ENCODE data around the gene GLTP.
"Not testable (repeated sequence)": the region's sequence is repeated elsewhere in the genome, so short reads cannot be mapped to it uniquely, and the experiment has no call there.

The GLTP gene

GRCh38 chr12:109902891-109903418, 22.6 kb upstream of the GLTP start:
- DNase-seq (ENCODE audit: low read depth) = no peak

DNA sequence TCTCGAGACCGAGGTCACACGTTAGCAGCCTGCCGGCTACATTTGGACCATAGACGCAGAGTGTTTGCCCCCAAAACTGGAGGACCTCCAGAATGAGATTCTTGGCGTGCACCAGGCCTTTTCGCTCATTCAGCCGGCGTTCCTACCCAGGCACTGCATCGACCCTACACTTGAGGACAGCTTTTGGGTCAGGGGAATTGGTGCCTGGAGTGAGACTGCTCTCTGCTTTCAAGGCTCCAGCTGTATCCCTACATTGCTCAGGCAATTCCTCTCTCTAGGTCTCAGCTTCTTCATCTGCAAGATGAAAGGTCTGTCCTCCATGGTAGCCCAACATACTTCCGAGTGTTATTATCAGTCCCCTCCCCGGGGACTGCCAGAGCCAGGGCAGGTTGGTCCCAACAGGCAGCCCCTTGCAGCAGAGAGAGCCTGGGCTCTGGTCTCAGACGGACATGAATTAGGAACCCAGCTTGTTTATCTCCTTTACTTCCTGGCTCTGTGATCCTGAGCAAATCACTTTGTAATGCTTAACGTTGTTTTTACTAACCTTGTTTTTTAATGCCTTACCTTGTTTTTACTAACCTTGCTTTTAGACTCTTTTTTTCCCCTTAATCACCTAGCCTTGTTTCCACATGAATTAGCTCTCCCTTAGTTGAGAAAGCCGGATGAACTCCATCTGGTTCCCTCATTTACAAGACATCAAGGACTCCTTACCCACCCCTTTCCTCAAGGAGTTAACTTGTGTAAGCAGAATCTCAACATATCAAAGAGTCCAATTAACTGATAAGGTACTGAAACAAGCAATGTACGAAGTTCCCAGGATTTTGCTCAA, 20.6 kb upstream of the GLTP start:
- DNase-seq (ENCODE audit: low read depth) = no peak

DNA sequence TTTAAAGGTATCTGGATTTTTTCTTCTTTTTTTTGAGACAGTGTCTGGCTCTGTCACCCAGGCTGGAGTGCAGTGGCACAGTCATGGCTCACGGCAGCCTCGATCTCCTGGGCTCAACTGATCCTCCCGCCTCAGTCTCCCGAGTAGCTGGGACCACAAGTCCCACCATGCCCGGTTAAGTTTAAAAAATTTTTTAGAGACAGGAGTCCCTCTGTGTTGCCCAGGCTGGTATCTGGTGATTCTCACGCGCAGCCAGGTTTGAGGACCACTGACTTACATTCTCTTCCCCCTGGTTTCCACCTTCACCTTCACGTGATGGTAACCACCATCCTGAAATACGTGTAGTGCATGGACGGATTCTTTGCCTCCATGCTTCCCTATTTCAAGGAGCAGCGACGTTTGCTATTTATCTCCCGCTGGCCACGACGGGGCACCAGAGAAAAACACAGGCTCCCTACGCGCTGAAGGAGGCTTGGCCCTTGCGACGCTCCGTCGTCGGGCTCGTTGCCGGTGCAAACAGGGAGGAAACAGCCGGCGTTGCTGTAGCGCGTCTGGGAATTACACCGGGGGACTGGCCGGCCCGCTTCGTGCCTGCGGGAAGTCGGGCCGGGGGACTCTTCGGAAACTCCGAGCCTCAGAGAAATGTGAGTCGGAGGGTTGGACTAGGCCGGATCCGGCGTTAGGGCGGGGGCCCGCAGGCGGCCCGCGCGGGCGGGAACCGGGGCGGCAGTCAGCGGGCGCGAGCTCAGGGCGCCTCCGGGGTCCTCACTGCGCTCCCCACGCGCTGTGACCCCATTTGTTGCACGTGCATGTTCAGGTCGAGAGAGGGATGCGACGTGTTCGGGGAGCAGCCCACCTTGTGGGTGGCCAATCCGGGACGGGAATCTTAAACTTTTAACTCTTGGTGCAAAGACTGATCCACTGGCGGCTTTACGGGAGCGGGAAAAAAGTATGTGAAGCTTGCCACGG, 19.7 kb upstream of the GLTP start, which contains the start of gene TCHP:
Gene TCHP, plus strand, starts transcription at position 492 of the 969 bp plus-strand sequence. CDS start 2,753 bp downstream, outside the sequence.
- DNase-seq (ENCODE audit: low read depth) = peak; percentile 83

DNA sequence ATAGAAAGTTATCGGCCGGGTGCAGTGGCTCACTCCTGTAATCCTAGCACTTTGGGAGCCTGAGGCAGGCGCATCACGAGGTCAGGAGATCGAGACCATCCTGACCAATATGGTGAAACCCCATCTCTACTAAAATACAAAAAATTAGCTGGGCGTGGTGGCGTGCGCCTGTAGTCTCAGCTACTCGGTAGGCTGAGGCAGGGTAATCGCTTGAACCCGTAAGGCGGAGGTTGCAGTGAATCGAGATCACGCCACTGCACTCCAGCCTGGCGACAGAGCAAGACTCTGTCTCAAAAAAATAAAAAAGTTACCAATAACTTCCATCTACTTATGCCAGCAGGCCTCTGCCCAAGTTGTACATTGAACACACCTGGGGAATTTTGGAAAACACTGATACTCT, 19.0 kb upstream of the GLTP start:
- DNase-seq (ENCODE audit: low read depth) = not testable (repeated sequence)

DNA sequence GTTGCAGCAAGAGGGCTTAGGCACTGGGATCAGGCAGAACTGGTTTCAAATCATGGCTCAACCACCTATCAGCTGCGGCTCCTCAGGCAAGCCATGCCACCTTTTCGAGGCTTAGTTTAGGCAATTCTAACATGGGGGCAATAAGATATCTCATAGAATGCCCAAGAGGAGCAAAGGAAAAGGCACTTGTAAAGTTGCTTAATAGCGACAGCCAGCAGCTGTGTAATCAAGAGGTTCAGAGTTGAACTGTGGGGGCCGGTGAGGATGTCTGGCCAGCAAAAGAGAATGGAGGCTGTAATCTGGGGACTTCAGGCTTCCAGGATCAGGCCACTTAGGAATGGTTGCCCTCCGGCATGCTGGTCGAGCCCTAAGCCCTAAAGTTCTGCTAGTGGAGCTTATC, 16.7 kb upstream of the GLTP start:
- no peak for DNase-seq (ENCODE audit: low read depth)

DNA sequence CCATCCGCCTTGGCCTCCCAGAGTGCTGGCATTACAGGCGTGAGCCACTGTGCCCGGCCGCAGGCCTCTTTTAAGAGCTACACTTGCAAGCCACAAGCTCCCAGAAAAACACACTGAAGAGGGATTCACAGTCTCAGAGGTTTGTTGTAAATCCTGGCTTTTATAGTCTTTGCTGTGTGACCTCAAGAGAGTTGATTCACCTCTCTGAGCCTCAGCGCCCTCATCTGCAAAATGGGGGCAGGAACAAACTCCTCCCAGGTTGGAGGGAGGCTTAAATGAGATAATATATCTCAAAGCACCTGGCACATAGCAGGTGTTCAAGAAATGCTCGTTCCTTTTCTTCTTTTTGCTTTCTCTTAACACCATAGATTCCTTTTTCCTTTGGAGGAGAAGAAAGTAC, 15.8 kb upstream of the GLTP start:
- DNase-seq (ENCODE audit: low read depth) = no peak

- DNase-seq (ENCODE audit: low read depth) = no peak
Observed at GRCh38 chr12:109894939-109895338, 14.6 kb upstream of the GLTP start.

- no peak for DNase-seq (ENCODE audit: low read depth)
Observed at GRCh38 chr12:109893261-109893995, 13.1 kb upstream of the GLTP start.

- DNase-seq (ENCODE audit: low read depth) = no peak
Observed at GRCh38 chr12:109892748-109893147, 12.4 kb upstream of the GLTP start.

GRCh38 chr12:109892165-109892715, 11.9 kb upstream of the GLTP start:
- no peak for DNase-seq (ENCODE audit: low read depth)

DNA sequence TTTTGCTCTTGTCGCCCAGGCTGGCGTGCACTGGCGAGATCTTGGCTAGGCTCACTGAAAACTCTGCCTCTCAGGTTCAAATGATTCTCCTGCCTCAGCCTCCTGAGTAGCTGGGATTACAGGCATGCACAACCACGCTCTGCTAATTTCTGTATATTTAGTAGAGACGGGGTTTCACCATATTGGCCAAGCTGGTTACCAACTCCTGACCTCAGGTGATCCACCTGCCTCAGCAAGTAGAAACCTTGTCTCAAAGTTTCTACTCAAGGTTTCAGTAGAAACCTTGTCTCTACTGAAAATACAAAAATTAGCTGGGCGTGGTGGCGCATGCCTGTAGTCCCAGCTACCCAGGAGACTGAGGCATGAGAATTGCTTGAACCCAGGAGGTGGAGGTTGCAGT, 11.4 kb upstream of the GLTP start:
- not testable (repeated sequence) for DNase-seq (ENCODE audit: low read depth)

DNA sequence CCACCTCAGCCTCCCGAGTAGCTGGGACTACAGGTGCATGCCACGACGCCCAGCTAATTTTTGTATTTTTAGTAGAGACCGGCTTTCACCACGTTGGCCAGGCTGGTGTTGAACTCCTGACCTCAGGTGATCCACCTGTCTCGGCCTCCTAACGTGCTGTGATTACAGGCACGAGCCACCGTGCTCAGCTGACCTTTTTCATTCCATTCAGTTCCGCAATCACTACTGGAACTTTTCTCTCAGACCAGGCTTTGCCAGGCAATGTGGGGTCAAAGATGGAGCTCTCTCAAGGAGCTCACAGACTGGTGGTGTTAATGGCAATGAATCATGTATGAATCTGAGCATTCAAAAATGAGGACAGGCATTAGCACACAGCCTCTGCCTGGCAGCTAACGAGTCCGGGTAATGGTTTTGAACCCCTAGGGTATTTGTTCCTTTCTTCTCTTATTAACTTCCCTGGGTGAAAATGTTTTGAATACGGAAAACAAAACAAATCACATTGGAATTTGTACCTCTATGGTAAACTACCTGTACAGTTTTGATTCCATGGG, 10.4 kb upstream of the GLTP start:
- DNase-seq (ENCODE audit: low read depth) = no peak

- DNase-seq (ENCODE audit: low read depth) = peak; percentile 93
Observed at GRCh38 chr12:109888179-109889020, 8.1 kb upstream of the GLTP start.

- no peak for DNase-seq (ENCODE audit: low read depth)
Observed at GRCh38 chr12:109885616-109886015, 5.3 kb upstream of the GLTP start.

GRCh38 chr12:109883461-109883860, 3.1 kb upstream of the GLTP start:
- DNase-seq (ENCODE audit: low read depth) = no peak

DNA sequence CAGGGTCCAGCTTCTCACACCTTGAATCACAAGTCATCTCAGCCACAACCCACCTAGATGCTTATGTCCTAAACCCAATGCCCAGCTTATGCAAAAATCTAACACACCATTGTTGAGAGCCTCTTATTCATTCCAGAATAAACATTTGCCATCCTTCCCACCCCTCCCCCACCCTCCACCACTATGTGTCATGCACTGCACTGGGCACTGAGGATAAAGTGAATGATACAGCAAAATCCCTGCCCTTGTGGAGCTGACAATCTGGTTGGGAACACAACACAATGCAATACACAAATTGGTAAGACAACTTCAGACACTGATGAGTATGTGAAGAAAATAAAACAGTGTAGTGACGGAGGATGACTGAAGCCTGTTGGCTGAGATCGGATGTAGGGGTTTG, 1.4 kb upstream of the GLTP start:
- no peak for DNase-seq (ENCODE audit: low read depth)

DNA sequence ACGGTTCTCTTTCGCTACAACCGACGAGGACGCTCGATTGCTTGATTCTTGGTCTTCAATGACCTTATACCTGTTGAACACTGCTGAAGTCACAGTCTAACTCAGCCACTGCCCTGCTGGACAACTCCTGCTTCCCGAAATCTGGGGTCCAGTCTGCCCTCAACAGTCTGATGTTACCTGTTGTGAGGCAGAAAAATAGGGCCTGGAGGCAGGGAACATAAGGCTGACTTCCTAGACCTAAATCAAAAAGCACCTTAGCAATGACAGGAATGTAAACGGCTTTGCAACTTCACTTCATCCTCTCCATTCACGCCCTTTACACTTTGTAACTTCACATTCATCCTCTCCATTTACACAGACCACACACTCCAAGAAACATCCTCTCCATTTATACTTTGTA, 597 bp upstream of the GLTP start:
- no peak for DNase-seq (ENCODE audit: low read depth)

DNA sequence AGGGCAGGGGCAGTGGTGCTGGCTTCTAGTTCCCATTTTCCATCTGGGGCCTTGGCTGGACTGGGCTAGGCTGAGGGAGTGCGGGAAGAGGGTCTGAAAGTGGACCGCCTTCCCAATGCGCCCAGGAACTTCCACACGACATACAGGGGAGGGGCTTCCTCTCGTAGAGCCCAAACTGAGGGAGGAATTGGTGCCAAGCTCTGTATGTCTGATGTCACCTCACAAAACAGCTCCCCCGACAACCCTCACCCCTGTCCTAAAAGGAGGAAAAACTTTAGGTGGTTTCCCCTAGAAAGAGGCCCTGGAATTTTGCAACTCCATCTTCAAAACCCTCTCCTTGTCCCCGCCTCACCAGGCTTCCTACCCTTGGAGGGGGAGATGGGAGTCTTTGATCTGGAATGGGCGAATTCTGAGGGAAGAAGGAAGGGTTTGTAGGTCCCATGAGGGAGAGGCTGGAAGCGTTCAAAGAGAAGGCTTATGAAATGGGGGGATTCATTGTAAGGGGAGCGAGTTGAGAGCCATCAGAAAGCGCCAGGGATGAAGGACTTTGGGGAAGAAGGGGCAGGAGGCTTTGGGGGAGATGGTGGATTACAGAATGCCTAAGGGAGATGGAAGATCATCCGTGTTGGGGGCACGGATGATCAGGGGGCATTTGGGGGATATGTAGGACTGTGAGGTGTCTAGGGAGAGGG, 844 bp downstream of the GLTP start:
- DNase-seq (ENCODE audit: low read depth) = no peak

DNA sequence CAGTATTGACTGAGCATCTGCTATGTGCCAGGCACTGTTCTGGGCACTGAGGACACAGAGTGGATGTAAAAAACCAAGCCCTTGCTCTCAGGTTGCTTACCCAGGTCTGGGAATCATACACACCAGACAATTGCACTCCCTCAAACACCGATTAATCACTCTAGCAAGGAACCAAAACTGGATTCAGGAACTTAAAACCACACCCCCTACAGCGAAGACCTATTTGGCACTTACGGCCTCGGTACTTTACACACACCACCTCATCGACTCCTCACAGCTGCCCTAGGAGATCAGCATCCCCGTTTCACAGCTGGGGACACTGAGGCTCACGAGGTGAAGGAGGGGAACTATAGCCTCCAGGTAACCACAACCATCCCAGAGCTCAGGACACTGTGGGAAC, 1.6 kb downstream of the GLTP start:
- DNase-seq (ENCODE audit: low read depth) = no peak

- DNase-seq (ENCODE audit: low read depth) = no peak
Observed at GRCh38 chr12:109878247-109878625, 2.1 kb downstream of the GLTP start.
